Putamen (tissue), 1 donor: Measurements from ENCODE around the gene TAS2R14.

Source experiments
- DNase-seq: peaks from one replicate; pipeline ENCODE4 v3.0.0-alpha.2; 2016; ENCODE audit warnings: low spot score

The TAS2R14 gene

GRCh38 chr12:10904686-10905085 is 34.4 kb downstream of the TAS2R14 start:
- DNase-seq, result no peak

GRCh38 chr12:10901427-10901826 is 37.6 kb downstream of the TAS2R14 start:
- no peak for DNase-seq

- DNase-seq, result no peak
Observed at GRCh38 chr12:10900972-10901371, 38.1 kb downstream of the TAS2R14 start.

- DNase-seq, result no peak
Observed at GRCh38 chr12:10900530-10900929, 38.5 kb downstream of the TAS2R14 start.

- DNase-seq, result no peak
Observed at GRCh38 chr12:10896854-10897253, 42.2 kb downstream of the TAS2R14 start.

GRCh38 chr12:10891937-10892336 is 47.1 kb downstream of the TAS2R14 start:
- DNase-seq, result no peak

- DNase-seq, result no peak
Observed at GRCh38 chr12:10889226-10889625, 49.8 kb downstream of the TAS2R14 start.
